Measurements from ENCODE around the gene SFMBT2. TPM values are rescaled to one million over a fixed set of nuclear protein-coding genes. Genes with fewer than 3 reads are reported as not detected.
"Not testable (repeated sequence)": the region's sequence is repeated elsewhere in the genome, so short reads cannot be mapped to it uniquely, and the experiment has no call there.

SFMBT2 gene
- total RNA-seq, 1 donor from 2014 or later = 20.3 TPM

DNA sequence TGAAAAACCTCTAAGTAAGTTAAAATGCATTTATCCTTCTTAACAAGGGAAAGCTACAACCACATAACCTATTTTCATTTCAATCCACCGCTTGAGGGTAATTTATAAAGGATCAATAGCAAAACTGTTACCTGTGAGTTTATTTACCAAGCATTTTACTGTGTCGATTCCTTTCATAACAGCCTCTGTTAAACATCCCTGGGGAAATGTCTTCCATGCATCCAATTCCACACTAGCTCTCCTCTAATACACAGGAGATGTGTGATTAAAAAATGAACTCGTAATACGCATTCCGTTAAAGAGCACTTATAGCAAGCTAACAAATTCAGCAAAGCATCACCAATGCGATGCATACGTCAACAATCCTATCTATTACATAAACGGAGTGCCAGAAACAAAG, 185.7 kb downstream of the SFMBT2 start:
- no peak for DNase-seq (ENCODE audit: low spot score)

DNA sequence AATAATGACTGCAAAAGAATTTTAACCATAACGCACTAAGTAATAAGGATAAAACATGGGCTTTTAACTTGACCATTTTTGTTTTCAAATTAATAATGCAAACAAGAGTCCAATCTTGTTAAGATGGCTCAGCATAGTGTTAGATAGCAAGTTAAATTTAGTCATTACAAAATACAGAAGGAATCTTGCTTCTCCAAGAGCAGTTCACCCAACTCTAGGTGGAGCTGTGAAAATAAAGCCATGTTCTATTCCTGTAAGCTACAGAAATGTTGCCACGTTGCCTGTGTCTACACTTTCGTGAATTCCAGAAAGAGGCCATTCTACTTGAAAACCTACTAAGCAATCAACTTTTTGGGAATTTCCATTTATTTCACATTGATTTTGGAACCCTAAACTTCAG, 191.9 kb downstream of the SFMBT2 start:
- DNase-seq (ENCODE audit: low spot score) = no peak

DNA sequence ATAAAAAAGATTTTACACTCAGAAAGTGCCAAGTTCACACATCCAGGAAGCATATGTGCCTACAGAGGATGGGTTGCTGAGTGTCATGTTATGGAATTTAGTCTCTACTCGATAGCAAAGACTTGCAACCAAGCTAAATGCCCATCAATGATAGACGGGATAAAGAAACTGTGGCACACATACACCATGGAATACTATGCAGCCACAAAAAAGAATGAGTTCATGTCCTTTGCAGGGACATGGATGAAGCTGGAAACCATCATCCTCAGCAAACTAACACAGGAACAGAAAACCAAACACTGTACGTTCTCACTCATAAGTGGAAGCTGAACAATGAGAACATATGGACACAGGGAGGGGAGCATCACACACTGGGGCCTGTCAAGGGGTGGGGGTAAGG, 198.1 kb downstream of the SFMBT2 start:
- DNase-seq (ENCODE audit: low spot score) = not testable (repeated sequence)

DNA sequence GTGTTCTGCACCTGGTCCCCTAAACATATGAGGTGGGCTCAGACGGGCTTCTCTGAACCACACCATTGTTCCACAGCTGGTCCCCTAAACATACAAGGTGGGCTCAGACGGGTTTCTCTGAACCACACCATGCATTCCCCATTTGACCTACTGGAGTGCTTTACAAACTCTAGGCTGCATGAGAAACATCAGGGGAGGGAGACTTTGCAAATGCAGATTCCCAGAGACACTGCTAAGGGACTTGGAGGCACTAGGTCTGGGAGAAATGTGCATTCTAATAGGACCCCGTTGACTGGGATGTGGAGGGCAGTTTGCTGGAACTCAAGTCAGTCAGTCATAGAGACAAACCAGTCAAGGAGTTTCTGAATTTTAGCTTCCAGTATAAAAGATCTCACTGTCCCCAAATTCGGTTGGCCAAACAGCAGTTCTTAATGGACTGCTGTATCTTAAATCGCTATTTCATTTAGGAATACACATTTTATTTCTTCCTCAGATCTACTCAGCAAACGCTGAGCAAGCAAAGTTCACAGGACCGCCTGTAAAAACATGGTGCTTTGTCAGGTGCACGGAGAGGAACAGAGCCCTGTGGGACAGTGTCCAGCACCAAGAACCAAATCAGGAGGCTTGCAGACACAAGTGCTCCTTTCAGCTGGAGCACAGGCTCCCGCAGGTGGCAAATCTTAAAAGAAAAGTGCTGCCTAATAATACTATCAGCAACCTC, 198.8 kb downstream of the SFMBT2 start:
- no peak for DNase-seq (ENCODE audit: low spot score)

DNA sequence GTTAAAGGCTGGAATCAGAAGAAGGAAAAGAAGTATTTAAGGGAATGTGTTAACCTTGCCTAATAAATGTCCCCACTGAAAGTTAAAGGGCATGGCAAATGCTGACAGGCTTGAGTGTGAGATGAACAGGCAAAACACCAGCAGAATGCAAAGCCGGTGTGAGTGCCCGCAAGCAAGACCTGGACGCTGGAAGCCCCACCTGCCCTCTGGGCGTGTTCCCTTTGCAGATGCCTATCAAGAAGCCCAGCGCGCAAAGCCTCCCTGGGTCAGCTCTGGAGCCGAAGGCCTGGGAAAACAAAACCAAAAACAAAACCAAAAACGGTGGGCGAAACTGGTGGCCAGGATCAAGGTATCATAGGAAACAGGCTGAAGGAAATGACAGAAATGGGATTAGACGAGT, 200.3 kb downstream of the SFMBT2 start:
- DNase-seq (ENCODE audit: low spot score) = no peak

DNA sequence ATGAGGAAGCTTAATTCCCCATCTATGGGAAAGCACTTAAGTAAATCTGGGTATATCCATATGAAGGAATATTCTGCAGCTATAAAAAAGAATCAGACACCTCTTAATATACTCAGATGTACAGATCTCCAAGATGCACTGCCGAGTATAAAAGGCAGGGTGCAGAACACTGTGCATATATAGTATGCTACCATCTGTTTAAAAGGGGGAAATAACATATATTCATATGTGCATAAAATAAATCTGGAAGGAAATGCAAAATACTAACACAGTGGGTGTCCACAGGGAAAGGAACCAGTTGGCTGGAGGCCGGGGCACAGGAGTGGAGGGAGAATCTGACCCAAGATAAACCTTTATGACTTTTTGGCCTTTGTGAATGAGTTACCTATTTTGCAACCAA, 201.4 kb downstream of the SFMBT2 start:
- no peak for DNase-seq (ENCODE audit: low spot score)

DNA sequence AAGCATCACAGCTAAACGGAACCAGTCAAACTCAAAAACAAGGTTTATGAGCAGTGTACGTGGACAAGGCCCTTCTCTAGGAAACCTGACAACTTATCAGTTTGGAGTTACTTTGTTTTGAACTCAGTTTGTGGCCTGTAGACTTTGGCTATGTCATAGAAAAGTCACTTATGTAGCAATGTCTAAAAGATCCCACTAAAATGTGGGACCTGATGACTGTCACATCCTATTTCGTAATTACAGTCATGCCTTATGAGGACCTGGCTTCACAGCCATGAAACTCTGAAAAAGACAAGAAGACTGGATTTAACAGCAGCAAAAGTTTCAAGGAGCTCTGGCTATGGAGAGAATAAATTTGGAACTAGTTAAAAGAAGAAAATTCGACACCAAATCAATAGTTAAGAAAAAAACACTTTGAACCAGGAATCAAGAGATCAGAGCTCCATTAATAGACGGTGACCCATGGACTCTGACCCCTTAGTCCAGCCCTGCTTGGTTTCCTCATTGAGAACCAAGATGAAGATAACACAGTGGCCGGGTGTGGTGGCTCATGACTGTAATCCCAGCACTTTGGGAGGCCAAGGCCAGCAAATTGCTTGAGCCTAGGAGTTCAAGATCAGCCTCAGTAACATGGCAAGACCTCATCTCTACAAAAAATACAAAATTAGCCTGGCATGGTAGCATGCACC, 204.3 kb downstream of the SFMBT2 start:
- DNase-seq (ENCODE audit: low spot score) = no peak

DNA sequence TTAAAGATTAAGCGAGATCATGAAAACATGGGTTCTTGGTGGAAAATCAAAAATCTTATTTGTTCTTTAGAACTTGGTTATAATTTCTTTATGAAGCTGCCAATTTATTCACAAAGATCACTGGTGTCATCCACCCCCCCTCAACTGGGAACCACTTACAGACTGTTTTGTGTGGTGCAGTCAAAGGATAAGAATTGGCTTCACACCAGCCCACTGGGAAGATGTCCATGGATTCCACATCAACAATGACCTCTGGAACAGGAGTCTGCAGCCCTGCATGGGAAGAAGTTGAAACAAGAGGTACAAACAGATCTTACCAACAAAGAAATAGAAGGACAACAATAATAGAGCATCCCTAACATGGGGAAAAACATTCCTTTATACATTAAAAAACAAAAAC, 205.2 kb downstream of the SFMBT2 start:
- no peak for DNase-seq (ENCODE audit: low spot score)

DNA sequence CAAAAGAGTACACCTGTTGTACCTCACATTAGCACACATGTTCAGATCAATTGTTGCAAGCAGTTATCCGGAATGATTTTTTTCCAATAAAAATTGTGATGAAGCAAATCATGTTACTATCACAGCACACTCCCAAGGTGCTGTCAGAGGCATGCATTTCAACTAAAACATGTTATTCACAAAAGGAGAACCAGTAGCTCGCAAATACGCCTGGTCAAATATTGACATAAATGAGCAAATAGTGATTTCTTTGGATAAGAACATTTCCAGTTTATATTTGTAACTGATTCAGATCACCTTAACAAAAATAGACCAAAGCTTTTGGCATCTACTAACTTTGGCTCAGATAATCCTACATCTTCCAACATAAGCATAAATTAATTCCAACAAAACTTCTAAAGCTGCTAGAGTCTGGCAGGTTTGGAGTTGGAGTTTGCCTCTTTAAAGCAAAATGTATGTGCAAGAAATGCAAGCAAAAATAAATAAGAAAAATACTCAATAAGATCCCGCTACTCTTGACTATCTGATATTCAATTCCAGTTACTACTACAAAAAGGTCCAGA, 208.0 kb downstream of the SFMBT2 start:
- DNase-seq (ENCODE audit: low spot score) = no peak

DNA sequence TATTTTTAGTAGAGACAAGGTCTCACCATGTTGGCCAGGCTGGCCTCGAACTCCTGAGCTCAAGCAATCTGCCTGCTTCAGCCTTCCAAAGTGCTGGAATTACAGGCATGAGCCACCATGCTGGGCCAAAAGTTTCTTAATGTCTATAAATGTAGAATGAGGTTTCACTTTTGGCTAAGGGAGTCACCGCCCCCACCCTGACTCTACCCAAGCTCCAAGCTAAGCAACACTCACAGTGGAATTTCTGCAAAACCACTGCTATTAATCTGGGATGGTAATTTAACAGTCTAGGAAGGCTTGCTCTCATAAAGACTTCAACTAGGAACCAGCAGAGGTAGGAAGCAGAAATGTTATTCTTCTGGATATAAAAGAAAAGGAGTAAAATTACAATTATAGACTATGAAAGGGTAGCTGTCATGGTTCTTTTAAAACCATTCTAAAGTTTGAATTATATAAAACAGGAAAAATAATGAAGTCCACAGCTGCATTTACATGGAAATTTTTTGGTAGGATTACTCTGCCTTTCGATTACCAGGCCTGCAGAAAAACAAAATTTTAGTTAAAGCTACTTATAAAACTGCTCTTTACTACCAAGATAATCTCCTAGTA, 211.6 kb downstream of the SFMBT2 start:
- DNase-seq (ENCODE audit: low spot score) = no peak

DNA sequence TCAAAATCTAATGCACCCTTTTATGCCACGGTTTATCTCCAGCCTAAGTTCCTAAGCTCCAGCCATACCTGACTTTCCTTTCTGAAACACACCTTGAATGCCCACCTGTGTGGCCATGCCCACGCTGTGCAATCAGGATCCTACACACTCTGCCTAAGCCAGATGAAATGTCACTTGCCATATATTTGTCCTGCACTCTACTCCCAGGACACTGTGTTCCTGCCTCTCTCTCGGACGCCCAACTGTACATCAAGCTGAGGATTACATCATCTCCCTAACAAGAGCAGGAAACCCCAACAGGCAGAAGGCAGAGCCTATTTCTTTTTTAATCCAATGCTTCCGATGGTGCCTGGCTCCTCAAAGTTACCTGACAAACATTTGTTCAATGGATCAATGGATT, 214.6 kb downstream of the SFMBT2 start:
- no peak for DNase-seq (ENCODE audit: low spot score)

DNA sequence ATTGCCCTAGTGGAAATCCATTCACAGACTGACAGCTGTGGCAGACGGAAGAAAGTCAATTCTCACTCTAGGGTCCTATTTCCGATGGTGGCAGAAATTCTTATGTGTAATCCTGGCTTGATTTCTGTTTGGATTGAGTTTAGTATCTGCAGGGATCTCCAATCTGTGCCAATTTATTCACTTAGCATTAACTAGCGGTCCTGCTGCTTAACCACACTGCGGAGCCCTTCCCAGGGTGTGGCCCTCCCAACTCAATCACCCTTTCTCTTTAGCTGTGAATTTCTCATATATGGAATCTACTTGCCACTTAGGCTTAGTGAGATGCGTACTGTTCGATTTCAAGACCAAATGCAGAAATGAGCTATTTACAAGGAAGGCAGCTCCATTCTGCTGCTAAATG, 215.7 kb downstream of the SFMBT2 start:
- no peak for DNase-seq (ENCODE audit: low spot score)

DNA sequence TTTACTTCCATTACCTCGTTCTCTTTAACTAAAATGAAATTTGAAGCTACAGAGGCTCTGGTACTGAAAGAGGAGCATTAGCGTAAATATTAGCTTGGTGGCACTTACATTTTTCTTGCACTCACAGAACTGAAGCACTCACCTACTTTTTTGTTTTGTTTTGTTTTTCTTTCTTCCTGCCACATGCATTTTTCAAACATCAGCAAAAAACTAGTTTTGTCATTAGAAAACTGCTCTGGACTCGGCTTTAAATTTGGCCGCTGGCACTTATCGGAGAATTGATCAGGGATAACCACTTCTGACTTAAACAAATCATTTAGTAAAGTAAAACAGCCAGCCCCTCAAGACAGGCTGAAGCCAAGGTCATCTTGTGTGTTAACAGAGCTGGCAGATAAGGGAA, 216.3 kb downstream of the SFMBT2 start:
- DNase-seq (ENCODE audit: low spot score) = no peak

DNA sequence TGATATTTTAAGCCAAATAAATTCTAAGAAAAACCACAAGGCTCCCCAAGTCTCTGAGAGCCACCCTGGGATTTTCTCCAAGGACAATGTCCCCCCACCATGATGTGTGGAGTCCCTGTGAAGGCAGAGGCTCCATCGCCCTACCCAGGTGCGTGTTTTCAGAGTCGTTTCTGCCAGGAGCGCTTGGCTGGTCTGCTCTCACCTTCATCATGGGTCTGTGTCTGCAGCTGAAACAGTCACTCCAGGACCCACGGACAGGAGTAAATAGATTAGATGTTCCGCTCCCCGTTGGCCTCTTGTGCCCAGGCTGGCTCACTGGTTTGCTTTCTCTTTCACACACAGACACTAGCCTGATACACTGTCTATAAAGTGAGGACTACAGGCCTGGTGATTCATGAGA, 217.5 kb downstream of the SFMBT2 start:
- no peak for DNase-seq (ENCODE audit: low spot score)

DNA sequence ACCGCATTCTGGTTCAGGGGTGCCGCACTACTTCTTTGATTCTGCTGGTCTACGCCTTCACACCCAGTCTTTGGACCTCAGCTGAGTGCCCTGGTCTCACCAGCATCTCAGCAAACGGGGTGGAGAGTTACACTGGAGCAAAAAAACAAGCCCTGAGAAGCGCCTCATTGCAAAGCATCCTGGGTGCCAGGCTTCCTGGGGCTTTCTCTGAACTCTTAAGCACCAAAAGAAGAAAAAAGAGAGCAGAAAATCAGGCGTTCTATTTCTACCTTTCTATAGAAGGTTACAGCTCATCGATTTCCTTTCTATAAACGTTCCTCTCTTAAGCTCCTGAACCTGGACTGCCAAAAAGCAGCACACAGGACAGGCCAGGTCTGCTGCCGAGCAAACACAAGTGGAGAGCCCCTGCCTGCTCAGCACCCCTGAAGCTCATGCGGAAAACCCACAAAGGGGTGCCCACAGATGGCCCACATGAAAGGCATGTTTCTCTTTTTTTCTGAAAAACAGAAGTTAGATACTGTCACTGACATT, 217.9 kb downstream of the SFMBT2 start:
- no peak for DNase-seq (ENCODE audit: low spot score)

DNA sequence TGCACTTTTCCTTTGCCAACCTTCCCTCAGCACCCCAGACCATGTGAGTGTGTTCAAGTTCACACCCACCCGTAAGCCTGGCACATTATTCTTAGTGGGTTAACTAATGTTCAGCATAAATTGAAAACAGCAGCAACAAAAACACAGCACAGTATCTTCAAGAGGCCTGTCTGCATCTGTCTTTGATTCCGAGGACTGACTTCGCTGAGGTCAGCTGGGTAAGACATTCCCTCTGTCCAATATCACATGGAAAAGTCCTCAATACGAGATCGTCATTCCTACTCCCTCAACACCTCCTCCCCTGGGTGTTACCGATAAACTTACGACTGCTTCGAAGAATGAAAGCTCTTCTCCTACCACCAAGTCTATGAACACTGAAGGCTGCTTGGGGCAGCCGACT, 218.8 kb downstream of the SFMBT2 start:
- no peak for DNase-seq (ENCODE audit: low spot score)

DNA sequence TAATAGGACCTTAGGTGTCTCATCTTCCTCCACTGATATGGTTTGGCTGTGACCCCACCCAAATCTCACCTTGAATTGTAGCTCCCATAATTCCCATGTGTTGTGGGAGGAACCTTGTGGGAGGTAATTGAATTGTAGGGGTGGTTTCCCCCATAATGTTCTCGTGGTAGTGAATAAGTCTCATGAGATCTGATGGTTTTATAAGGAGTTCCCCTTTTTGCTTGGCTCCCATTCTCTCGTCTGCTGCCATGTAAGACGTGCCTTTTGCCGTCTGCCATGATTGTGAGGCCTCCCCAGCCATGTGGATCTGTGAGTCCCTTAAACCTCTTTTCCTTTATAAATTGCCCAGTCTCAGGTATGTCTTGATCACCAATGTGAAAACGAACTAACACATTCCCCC, 220.1 kb downstream of the SFMBT2 start:
- not testable (repeated sequence) for DNase-seq (ENCODE audit: low spot score)

DNA sequence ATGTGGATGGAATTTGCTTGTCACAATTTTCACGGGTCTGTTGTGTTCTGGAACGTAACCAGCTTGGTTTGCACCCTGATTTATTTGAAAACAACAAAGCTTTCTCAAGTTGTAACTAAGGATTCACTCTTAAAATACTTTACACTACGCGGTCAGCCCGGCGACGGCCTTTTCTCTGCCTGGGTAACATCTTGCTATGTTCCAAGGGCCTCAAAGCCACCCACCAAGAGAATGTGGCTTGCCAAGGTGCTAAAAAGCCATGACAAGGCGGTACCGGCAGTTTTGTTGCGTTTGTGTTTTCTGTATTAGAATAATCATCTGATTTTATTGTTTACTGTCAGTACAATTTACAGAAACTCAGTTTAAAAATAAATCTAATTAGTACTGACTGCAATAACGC, 220.9 kb downstream of the SFMBT2 start:
- DNase-seq (ENCODE audit: low spot score) = no peak

DNA sequence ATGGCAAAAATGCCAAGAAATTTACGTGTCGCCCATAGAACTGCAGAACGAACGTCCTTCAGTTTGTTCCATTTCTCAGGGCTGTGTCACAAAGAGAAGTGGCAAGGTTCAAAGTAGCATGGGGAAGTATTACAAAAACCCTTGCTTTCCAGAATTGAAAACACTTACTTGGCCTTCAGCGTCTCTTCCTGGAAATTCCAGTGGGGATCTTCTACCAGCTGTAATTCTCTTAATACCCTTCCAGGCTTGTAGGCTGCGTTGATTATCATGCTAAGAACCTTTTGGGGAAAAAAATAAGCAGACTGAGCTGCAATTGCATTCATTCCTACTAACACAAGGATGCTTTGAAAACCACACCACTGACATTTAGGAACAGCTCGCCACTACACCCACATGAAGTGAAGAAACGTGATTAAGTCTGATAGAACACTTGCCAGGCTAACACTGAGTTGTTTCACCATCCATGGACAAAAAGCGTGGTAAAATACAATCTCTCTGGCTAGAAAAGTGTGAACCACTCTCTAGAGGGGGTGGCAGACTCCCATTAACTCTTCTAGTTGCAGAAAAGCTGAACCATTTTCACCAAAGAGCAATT, 222.3 kb downstream of the SFMBT2 start:
- no peak for DNase-seq (ENCODE audit: low spot score)

DNA sequence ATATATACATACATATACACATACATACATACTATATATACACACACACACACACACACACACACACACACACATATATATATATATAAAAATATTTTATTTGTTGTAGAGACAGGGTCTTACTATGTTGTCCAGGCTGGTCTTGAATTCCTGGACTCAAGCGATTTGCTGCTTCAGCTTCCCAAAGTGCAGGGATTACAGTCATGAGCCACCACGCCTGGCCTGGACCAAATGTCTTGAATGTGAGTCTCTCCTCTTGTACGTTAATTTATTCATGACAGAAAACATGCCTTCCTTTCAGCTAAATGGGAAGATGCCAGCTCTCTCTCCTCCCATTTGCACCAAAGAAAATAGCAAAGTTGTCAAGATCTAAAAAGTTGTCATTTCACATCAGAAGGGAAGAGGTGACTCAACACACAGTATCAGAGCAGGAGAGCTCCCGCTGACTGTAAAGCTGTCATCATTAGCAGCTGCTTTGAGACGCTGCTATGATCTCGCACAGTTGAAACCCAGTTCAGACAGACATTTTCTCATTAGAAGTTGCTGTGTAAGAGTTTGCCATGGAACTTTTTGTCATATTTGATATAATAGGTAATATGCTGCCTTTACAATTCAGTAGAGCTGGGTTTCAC, 224.3 kb downstream of the SFMBT2 start:
- no peak for DNase-seq (ENCODE audit: low spot score)

DNA sequence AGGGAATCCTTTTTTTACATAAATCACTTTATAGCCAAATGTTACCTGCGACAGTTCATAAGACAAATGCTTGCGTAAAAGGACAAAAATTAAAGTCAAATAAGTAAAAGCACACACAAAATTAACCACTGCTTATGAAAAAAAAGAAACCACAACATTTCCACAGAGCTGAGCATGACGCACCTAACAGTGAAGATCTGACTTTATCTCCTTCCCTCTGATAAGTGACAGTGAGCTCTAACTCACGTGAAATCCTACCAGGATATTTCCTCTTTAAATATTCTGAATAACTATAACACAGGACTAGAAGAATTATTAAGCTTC, 225.5 kb downstream of the SFMBT2 start:
- no peak for DNase-seq (ENCODE audit: low spot score)

Measured in ureter (tissue), 1 donor.